ENCODE results near the gene MAGI2.

The MAGI2 gene

DNA sequence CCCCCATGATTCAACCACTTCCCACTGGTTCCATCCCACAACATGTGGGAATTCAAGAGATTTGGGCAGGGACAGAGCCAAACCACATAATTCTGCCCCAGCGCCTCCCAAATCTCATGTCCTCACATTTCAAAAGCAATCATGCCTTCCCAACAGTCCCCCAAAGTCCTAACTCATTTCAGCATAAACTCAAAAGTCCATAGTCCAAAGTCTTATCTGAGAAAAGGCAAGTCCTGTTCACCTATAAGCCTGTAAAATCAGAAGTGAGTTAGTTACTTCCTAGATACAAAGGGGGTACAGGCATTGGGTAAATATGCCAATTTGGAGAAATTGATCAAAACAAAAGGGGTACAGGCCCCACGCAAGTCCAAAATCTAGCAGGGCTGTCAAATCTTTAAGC, 272.9 kb downstream of the MAGI2 start:
- TF ChIP-seq, protein P1, sequence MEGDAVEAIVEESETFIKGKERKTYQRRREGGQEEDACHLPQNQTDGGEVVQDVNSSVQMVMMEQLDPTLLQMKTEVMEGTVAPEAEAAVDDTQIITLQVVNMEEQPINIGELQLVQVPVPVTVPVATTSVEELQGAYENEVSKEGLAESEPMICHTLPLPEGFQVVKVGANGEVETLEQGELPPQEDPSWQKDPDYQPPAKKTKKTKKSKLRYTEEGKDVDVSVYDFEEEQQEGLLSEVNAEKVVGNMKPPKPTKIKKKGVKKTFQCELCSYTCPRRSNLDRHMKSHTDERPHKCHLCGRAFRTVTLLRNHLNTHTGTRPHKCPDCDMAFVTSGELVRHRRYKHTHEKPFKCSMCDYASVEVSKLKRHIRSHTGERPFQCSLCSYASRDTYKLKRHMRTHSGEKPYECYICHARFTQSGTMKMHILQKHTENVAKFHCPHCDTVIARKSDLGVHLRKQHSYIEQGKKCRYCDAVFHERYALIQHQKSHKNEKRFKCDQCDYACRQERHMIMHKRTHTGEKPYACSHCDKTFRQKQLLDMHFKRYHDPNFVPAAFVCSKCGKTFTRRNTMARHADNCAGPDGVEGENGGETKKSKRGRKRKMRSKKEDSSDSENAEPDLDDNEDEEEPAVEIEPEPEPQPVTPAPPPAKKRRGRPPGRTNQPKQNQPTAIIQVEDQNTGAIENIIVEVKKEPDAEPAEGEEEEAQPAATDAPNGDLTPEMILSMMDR (IDR thresholded peaks at IDR 0.05), result no peak
- Histone ChIP-seq H3K27ac (no peak overlapping the region), H3K36me3 (no peaks in the 10 kb centered on the region), H3K9me3 (no peaks in the 10 kb centered on the region), H3K4me3 (ENCODE audit: low read depth in 1 of 2, low read length in 1 of 2) (no peak overlapping the region), H3K27me3 (no peaks in the 10 kb centered on the region), H3K4me1 (ENCODE audit: control insufficient read depth in 1 of 2, insufficient read depth in 1 of 2, low read depth in 1 of 2, low read length in 1 of 2) (no peaks in the 10 kb centered on the region)

DNA sequence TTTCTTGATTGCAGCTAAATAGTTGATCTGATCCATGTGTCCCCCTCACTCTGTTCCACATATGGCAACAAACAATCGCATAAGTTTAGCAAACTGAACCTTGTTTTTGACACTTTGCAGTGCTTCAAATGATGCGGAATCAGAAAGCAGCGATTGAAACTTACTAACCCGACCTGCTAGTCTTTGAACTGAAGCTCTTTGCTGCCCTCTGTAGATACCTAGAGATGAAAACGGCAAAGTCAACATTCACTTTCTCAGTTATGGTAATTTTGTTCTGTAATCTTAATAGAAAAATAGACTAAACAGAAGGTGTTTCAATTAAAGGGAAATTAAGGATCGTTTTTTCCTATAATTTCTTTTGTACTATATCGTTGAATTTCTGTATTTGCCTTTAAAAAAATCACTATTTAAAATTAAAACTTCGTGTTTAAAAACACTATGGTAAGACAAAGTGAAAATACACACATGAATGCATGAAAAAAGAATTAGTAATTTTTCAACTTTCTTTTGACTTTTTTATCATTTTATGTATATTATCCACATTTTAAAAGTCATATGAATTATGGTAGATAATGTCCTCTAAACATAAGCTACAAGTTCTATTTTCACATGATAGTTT, 276.5 kb downstream of the MAGI2 start:
- H3K27me3 ChIP-seq, result no peaks in the 10 kb centered on the region
- H3K27ac ChIP-seq, result no peak overlapping the region
- TF ChIP-seq, protein P1 (IDR thresholded peaks at IDR 0.05), result no peak
- no peaks in the 10 kb centered on the region for H3K4me1 ChIP-seq (ENCODE audit: control insufficient read depth in 1 of 2, insufficient read depth in 1 of 2, low read depth in 1 of 2, low read length in 1 of 2)
- no peaks in the 10 kb centered on the region for H3K9me3 ChIP-seq
- no peaks in the 10 kb centered on the region for H3K36me3 ChIP-seq
- no peak overlapping the region for H3K4me3 ChIP-seq (ENCODE audit: low read depth in 1 of 2, low read length in 1 of 2)

DNA sequence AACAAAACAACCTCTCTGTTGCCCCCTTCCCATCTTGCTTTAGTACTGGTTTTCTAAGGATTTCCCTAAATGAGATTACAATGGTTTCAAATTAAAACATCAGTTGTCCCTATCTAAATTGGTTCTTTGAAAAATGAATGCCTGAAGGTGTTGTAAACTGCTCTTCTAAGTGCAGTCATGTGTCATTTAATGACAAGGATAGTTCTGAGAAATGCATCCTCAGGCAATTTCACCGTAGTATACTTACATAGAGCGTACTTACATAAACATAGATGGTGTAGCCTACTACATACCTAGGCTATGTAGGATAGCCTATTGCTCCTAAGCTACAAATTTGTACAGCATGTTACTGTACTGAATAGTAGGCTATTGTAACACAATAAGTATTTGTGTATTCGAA, 278.1 kb downstream of the MAGI2 start:
- Histone ChIP-seq H3K9me3 (no peaks in the 10 kb centered on the region), H3K4me3 (ENCODE audit: low read depth in 1 of 2, low read length in 1 of 2) (no peak overlapping the region), H3K36me3 (no peaks in the 10 kb centered on the region), H3K4me1 (ENCODE audit: control insufficient read depth in 1 of 2, insufficient read depth in 1 of 2, low read depth in 1 of 2, low read length in 1 of 2) (no peaks in the 10 kb centered on the region), H3K27ac (no peak overlapping the region), H3K27me3 (no peaks in the 10 kb centered on the region)
- TF ChIP-seq, protein P1 (IDR thresholded peaks at IDR 0.05), result no peak

DNA sequence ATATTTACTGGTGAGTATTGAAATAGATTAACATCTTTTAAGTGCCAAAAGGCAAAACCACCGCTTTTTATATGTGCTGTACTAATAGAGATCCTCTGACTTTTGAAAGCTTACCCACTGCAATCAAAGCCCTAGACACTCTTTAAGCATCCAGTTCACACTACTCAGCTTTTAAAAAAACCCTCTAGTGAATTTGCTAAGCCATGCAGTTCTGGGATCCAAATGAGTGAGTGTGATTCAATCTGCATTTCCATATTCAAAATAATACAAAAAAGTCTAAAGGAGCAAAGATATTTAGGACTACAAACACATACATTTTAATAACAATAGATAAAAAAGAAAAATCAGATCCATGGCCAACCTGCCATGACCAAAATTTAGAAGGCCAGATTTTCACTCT, 288.2 kb downstream of the MAGI2 start:
- Histone ChIP-seq H3K9me3 (no peaks in the 10 kb centered on the region), H3K27ac (no peak overlapping the region), H3K27me3 (no peaks in the 10 kb centered on the region), H3K36me3 (no peaks in the 10 kb centered on the region), H3K4me1 (ENCODE audit: control insufficient read depth in 1 of 2, insufficient read depth in 1 of 2, low read depth in 1 of 2, low read length in 1 of 2) (no peaks in the 10 kb centered on the region), H3K4me3 (ENCODE audit: low read depth in 1 of 2, low read length in 1 of 2) (no peak overlapping the region)
- TF ChIP-seq, protein P1 (IDR thresholded peaks at IDR 0.05), result no peak

DNA sequence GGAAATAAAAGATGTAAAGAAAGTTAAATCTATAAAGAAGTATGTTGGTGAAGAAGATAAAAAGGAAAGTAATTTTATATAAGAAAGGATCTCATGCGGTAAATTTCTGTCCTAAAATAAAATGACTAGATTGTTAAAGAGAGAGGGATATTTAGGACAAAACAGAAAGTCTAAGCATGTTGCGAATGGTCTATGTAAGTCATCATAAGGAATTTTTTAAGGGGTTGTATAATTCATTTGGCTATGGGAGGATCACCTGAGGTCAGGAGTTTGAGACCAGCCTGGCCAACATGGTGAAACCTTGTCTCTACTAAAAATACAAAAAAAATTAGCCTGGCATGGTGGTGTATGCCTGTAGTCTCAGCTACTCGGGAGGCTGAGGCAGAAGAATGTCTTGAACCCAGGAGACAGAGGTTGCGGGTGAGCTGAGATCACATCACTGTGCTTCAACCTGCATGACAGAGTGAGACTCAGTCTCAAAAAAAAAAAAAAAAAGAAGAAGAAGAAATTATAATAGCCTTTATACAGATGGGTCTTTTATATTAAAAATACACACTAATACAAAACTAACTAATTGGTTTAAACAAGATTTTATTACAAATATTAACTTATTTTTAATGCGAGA, 294.3 kb downstream of the MAGI2 start:
- H3K4me3 ChIP-seq (ENCODE audit: low read depth in 1 of 2, low read length in 1 of 2), result no peak overlapping the region
- H3K36me3 ChIP-seq, result no peaks in the 10 kb centered on the region
- H3K27ac ChIP-seq, result no peak overlapping the region
- TF ChIP-seq, protein P1 (IDR thresholded peaks at IDR 0.05), result no peak
- no peaks in the 10 kb centered on the region for H3K9me3 ChIP-seq
- no peaks in the 10 kb centered on the region for H3K4me1 ChIP-seq (ENCODE audit: control insufficient read depth in 1 of 2, insufficient read depth in 1 of 2, low read depth in 1 of 2, low read length in 1 of 2)
- H3K27me3 ChIP-seq, result no peaks in the 10 kb centered on the region

Data from neutrophil (primary cell).